ENCODE results near the gene MLC1. TPM values are rescaled to one million over a fixed set of nuclear protein-coding genes. Genes with fewer than 3 reads are reported as not detected.

Gene MLC1
- total RNA-seq, 1 experiment from 2014 or later = 0.02 TPM

DNA sequence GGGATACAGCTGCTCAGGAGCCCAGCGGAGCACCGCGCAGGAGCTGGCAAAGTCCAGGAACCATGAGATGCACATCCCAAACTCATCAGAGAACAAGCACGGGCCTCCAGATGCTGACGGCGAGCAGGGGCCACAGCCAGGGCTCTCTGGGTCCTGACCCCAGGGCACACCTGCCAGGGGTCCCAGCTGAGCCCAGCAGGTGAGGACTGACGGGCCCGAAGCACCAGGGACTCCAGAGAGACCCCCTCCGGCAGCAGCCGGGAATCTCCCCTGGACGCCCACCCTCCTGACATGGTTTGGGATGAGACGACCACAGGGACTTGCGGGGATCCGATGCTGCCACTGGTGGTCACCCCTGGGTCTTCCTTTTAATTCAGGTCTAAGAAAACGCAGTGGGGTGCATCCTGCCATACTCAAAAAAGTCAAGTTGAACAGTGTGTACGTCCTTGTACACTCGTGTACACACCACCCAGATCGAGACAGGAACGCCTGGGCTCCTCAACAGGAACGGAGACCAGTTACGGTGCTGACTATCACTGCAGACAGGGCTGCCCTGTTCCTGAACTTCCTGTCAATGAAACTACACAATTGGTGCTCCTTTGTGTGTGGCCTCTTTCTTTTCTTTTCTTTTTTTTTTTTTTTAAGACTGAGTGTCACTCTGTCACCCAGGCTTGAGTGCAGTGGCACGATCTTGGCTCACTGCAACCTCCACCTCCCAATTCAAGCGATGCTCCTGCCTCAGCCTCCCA lies 49.1 kb downstream of the MLC1 start:
- DNase-seq (ENCODE audit: low spot score) = no peak

DNA sequence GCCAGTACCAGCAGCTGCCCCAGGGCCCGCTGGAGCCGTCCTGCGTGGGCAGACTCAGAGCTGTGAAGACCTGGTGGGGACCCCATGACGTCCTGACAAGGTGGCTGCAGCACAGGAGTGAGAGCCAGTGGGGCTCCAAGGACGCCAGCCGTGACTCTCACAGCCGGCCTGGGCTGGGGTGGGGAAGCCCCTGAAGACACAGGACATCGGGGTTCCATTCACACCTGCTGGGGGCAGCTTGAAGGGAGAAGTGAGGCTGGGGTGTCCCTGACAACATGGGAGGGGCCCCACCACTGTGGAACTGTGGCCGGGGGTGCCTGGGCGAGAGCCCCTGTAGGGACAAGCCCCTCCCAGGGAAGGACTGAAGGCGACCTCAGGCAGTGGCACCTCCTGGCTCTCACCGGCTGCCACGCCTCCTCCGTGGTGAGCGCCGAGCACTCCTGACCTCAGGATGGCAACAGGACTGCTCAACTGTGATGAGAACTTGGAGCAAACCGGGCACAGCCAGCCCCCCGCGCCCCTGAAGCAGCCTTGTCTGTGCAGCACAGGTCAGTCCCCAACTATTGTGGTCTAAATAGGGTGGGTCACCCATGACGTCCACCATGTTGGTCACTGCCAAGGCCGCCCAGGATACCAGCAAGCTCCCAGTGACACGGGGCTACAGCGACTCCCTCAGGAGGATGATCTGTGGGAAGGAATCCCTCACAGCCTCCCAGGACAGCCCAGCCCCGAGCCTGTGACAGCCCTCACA lies 49.9 kb downstream of the MLC1 start:
- no peak for DNase-seq (ENCODE audit: low spot score)

DNA sequence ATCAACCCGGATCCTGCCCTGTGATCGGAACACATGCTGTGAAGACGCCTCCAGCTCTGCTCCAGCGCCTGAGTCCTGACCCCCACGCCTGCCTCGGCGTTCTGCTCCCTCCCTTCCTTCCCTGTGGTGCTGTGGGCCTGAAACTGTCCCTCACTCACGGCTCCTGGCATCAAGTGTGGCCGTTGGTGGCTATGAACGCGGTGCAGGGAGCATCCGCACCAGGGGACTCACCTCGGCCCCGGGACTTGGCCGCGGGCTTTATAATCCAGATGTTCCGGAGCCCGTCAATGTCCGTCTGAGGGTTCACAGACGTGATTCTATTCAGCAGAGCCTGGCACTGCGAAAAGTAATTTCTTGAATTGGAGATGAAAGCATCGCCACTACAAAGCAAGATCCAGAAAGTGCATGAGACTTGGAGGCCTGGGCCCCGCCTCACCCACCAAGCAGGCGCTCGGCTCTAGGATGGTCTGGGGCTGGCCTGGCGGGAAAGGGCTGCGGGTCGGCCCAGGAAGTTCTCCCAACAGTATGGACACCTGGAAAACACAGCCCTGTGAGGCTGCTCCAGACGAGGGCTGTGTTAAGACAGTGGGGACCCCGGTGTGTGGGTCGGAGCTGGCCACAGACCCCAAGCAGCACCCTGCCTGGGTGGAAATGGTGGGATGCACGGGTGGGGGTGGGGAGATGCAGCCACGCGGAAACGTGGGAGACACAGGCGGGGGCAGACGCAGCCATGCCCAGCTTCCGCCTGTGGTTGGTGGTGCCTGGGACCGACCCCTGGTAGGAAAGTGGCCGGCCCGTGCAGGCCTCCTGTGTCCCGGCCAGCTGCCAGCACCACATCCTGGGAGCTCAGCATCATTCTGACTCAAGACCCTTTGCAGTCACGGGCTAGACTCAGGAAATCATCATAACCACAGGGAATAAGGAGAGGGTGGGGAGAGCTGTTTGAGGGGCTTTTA lies 50.8 kb downstream of the MLC1 start:
- peak; percentile 8 for DNase-seq (ENCODE audit: low spot score)

- DNase-seq (ENCODE audit: low spot score) = no peak
These were observed 52.2 kb downstream of the MLC1 start for GRCh38 chr22:50032941-50033601.

- DNase-seq (ENCODE audit: low spot score) = no peak
These were observed 52.9 kb downstream of the MLC1 start for GRCh38 chr22:50032109-50032871.

- DNase-seq (ENCODE audit: low spot score) = no peak
These were observed 53.8 kb downstream of the MLC1 start for GRCh38 chr22:50031189-50032091.

GRCh38 chr22:50030297-50031188 lies 54.7 kb downstream of the MLC1 start:
- DNase-seq (ENCODE audit: low spot score) = peak; percentile 38

- DNase-seq (ENCODE audit: low spot score) = no peak
These were observed 57.3 kb downstream of the MLC1 start for GRCh38 chr22:50027639-50028537.

DNA sequence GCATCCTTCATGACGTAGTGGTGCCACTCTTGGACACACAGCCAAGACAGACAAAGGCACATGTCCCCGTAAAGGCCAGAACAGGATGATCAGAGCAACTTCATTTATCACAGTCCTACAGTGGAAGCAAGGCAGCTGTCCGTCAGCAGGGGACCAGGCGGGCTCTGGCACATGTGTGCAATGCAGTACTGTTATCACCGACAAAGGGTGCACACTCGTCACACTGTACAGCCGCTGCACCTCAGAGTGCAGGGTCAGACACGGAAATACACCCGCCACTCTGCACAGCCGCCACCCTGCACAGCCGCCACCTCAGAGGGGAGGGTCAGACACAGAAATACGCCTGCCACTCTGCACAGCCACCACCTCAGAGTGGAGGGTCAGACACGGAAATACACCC lies 59.2 kb downstream of the MLC1 start:
- no peak for DNase-seq (ENCODE audit: low spot score)

GRCh38 chr22:50022171-50022819 lies 62.9 kb downstream of the MLC1 start:
- no peak for DNase-seq (ENCODE audit: low spot score)

- no peak for DNase-seq (ENCODE audit: low spot score)
These were observed 64.6 kb downstream of the MLC1 start for GRCh38 chr22:50020606-50021005.

GRCh38 chr22:50019316-50019715 lies 65.9 kb downstream of the MLC1 start:
- no peak for DNase-seq (ENCODE audit: low spot score)

- no peak for DNase-seq (ENCODE audit: low spot score)
These were observed 66.5 kb downstream of the MLC1 start for GRCh38 chr22:50018608-50019285.

DNA sequence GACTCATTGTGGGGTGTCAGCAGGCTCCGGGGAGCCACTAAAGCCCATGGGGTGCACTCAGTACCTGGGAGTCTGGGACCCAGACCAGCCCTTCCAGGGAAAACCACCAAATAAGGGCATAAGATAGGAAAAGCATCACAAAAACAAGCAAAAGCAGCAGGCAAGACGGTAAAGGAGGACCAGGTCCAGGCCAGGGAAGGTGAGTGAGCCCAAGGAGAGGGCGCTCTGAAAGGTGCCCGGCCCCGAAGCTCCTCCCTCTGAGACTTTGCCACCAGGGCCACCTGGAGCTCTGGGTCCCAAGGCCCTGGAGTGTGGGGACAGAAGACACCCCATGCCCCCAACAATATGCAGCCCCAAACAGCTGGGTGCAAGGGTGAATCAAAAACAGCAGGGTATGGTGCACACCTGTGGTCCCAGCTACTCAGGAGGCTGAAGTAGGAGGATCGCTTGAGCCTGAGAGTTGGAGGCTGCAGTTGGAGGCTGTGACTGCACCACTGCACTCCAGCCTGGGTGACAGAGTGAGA lies 67.5 kb downstream of the MLC1 start:
- DNase-seq (ENCODE audit: low spot score) = no peak

- peak; percentile 75 for DNase-seq (ENCODE audit: low spot score)
These were observed 68.1 kb downstream of the MLC1 start for GRCh38 chr22:50016988-50017700.

Data from A172 (cell line).